Measurements from ENCODE around the gene ANKRD1. TPM values are rescaled to one million over a fixed set of nuclear protein-coding genes. Genes with fewer than 3 reads are reported as not detected.

ANKRD1 gene
- total RNA-seq, 2 experiments from 2014 or later = not detected

DNA sequence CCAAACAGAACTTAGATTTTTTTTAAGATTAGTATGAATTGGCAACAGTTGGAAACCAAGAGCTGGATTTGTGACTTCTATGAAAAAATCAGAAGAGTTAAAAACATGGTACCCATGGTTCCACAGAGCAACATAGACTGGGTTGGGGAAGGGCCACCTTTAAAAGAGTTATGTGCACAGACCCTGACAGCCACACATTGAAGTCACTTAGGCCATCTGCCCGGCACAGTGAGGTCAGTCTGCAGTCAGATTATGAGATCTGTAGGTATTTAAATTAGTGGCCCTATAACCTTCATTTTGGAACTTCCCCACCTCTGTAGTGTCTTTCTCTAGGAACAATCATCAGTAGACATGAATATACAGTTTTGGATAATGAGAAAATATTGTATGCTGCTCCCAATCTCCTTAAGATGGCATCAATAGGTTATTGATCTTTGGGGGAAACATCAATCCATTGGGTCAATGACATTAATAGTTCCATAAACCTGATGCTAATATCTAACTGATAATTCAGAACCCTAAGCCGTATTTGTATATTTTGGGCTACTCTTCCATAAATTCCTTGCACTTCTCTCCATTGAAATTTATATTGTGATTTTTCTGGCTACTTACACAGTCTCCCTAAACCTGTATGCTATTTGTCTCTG lies 7.0 kb downstream of the ANKRD1 start:
- Mint-ChIP-seq H3K27me3 (no peaks in the 10 kb centered on the region), H3K4me1 (ENCODE audit: low read depth) (peaks cover 2% of the 10 kb centered on the region), H3K4me3 (no peak overlapping the region), H3K9me3 (peaks cover 6% of the 10 kb centered on the region), H3K27ac (no peak overlapping the region), H3K36me3 (ENCODE audit: low read depth) (no peaks in the 10 kb centered on the region)
- intact Hi-C loops (cut with micrococcal nuclease) = loop anchor here (5.0 kb wide), 1 partner anchor 338 kb away; no protein-coding TSS in a partner anchor
- no peak for DNase-seq
- ChIA-PET CTCF (interaction anchor here (0.7 to 5.7 kb wide), 4 partner anchors 10 to 721 kb away, joined by 3 to 60 read pairs (median 3); no protein-coding TSS in a partner anchor), POLR2A (no interaction called here)
- TF ChIP-seq, protein P1, sequence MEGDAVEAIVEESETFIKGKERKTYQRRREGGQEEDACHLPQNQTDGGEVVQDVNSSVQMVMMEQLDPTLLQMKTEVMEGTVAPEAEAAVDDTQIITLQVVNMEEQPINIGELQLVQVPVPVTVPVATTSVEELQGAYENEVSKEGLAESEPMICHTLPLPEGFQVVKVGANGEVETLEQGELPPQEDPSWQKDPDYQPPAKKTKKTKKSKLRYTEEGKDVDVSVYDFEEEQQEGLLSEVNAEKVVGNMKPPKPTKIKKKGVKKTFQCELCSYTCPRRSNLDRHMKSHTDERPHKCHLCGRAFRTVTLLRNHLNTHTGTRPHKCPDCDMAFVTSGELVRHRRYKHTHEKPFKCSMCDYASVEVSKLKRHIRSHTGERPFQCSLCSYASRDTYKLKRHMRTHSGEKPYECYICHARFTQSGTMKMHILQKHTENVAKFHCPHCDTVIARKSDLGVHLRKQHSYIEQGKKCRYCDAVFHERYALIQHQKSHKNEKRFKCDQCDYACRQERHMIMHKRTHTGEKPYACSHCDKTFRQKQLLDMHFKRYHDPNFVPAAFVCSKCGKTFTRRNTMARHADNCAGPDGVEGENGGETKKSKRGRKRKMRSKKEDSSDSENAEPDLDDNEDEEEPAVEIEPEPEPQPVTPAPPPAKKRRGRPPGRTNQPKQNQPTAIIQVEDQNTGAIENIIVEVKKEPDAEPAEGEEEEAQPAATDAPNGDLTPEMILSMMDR (IDR thresholded peaks at IDR 0.05) = no peak
- no peak for ATAC-seq

DNA sequence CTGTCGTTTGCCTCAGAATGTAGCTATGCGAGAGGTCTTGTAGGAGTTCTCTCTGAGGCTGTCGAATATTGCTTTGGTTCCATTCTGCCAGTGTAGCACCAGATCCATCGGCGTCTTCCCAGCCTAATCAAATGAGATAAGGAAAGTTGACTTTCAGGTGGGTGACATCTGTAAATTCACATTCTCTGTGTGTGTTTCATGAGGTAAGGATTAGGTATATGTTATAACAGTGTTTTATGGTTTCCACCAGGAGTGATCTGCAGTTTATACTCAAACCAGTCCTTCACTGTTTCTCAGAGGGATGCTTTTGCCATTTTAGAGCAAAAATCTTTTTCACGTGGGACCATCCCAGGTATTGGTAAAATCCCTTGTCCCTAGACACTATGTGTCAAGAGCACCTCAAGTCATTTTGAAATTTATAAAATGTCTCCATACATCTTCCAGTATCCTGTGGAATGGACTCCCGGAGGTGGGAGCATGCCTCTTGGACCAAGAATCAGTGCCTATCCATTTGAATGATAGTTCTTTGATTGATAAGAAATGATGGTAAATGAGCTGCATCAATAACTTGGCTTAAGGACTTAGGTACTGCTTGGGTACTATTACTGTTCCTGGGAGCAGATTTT lies 7.9 kb downstream of the ANKRD1 start:
- ChIA-PET POLR2A (no interaction called here), CTCF (interaction anchor here (0.7 to 5.7 kb wide), 7 partner anchors 87 to 722 kb away, joined by 3 to 60 read pairs (median 3); no protein-coding TSS in a partner anchor)
- no peak overlapping the region for H3K27ac Mint-ChIP-seq
- intact Hi-C loops (cut with micrococcal nuclease) = loop anchor here (5.0 kb wide), 1 partner anchor 339 kb away; no protein-coding TSS in a partner anchor
- TF ChIP-seq, protein P1 (IDR thresholded peaks at IDR 0.05) = no peak
- H3K9me3 Mint-ChIP-seq = peaks cover 6% of the 10 kb centered on the region
- peaks cover 2% of the 10 kb centered on the region for H3K4me1 Mint-ChIP-seq (ENCODE audit: low read depth)
- no peaks in the 10 kb centered on the region for H3K27me3 Mint-ChIP-seq
- DNase-seq (no peak), ATAC-seq (no peak)
- H3K4me3 Mint-ChIP-seq = no peak overlapping the region
- peaks cover 2% of the 10 kb centered on the region for H3K36me3 Mint-ChIP-seq (ENCODE audit: low read depth)

DNA sequence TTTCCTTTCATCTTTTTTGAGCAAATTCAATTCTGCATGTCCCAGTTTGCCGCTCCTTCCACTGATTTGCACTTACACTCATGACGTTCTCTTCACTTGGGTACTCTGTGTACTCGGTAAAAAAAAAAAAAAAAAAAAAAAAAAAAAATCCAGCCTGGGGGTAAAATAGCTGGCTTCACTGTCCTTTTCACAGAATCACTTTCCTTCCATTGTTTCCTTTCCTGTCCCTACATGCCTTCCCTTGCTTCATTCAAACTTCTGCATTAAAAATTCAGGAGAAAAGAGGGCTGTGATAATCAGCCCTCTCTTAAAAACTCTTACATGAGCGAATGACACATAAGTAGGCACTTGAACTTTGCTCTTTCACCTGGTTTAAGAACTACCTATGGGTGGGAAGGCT lies 8.7 kb downstream of the ANKRD1 start:
- no peaks in the 10 kb centered on the region for H3K27me3 Mint-ChIP-seq
- no peak overlapping the region for H3K27ac Mint-ChIP-seq
- no peak overlapping the region for H3K4me3 Mint-ChIP-seq
- intact Hi-C loops (cut with micrococcal nuclease) = loop anchor here (5.0 kb wide), 1 partner anchor 340 kb away; no protein-coding TSS in a partner anchor
- POLR2A ChIA-PET = no interaction called here
- CTCF ChIA-PET = interaction anchor here (0.6 to 5.7 kb wide), 38 partner anchors 9 to 386 kb away, joined by 3 to 60 read pairs (median 4); no protein-coding TSS in a partner anchor
- TF ChIP-seq, protein P1 (IDR thresholded peaks at IDR 0.05) = no peak
- H3K9me3 Mint-ChIP-seq = peaks cover 6% of the 10 kb centered on the region
- H3K36me3 Mint-ChIP-seq (ENCODE audit: low read depth) = peaks cover 8% of the 10 kb centered on the region
- no peak for ATAC-seq
- peaks cover 2% of the 10 kb centered on the region for H3K4me1 Mint-ChIP-seq (ENCODE audit: low read depth)
- DNase-seq = no peak

DNA sequence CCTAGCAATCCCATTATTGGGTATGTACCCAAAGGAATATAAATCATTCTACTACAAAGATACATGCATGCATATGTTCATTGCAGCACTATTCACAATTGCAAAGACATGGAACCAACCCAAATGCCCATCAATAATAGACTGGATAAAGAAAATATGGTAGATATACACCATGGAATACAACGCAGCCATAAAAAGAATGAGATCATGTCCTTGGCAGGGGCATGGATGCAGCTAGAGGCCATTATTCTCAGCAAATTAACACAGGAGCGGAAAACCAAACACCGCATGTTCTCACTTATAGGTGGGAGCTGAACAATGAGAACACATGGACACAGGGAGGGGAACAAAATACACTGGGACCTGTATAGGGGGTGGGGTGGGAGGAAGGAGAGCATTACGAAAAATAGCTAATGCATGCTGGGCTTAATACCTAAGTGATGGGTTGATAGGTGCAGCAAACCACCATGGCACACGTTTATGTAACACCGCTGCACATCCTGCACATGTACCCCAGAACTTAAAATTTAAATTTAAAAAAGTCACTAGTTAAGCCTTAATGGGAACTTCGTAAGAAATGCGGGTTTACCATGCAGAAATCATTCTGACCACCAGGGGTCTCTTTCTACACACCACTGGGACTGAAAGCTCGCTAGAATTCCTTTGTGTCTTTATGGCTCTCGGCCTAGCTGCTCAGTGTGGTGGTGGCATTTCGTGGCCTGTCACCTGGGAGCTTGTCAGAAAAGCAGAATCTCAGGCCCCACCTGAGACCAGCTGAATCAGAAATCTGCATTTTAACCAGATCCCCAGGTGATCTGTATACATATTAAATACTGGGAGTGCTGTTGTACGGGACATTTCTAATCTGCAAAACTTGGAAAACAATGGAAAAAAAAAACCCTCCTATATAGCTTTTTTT lies 9.5 kb downstream of the ANKRD1 start:
- intact Hi-C loops (cut with micrococcal nuclease) = loop anchor here (5.0 kb wide), 1 partner anchor 341 kb away; no protein-coding TSS in a partner anchor
- H3K4me1 Mint-ChIP-seq (ENCODE audit: low read depth) = peaks cover 7% of the 10 kb centered on the region
- DNase-seq (peak; percentile 68), ATAC-seq (peak; percentile 87)
- no peak overlapping the region for H3K27ac Mint-ChIP-seq
- no peaks in the 10 kb centered on the region for H3K27me3 Mint-ChIP-seq
- POLR2A ChIA-PET = no interaction called here
- CTCF ChIA-PET = interaction anchor here (0.6 to 5.7 kb wide), 40 partner anchors 9 to 387 kb away, joined by 3 to 60 read pairs (median 4); no protein-coding TSS in a partner anchor
- H3K9me3 Mint-ChIP-seq = peaks cover 6% of the 10 kb centered on the region
- H3K4me3 Mint-ChIP-seq = no peak overlapping the region
- H3K36me3 Mint-ChIP-seq (ENCODE audit: low read depth) = peaks cover 15% of the 10 kb centered on the region
- TF ChIP-seq, protein P1 (IDR thresholded peaks at IDR 0.05) = peak; percentile 85
